Uterus (tissue), 4 donors: ENCODE data around the gene GAS7. TPM values are rescaled to one million over a fixed set of nuclear protein-coding genes. Genes with fewer than 3 reads are reported as not detected.

Experiments
- DNase-seq, 2 donors: peaks; one replicate each; pipeline ENCODE4 v3.0.0-alpha.2; 2019 to 2020
- H3K27ac ChIP-seq, 2 donors: fragments of 200-600 bp; sonication (generic); 1 replicate in 1 of 2; 2 replicates in 1 of 2; pipeline ENCODE4 v1.5.1; 2016 to 2018
- H3K27me3 ChIP-seq, 2 donors: fragments of 200-600 bp; sonication (generic); one replicate each; pipeline ENCODE4 v1.5.1; 2018 to 2019; ENCODE audit warnings: control low read depth in 1 of 2
- H3K36me3 ChIP-seq, 2 donors: fragments of 200-600 bp; sonication (generic); one replicate each; pipeline ENCODE4 v1.5.1; 2019; ENCODE audit warnings: control low read depth in 1 of 2
- H3K4me1 ChIP-seq, 2 donors: fragments of 200-600 bp; sonication (generic); one replicate each; pipeline ENCODE4 v1.5.1; 2018 to 2019; ENCODE audit warnings: control low read depth in 1 of 2
- H3K4me3 ChIP-seq, 2 donors: fragments of 200-600 bp; sonication (generic); 1 replicate in 1 of 2; 2 replicates in 1 of 2; pipeline ENCODE4 v1.5.1; 2018 to 2019; ENCODE audit warnings: mild to moderate bottlenecking in 1 of 2
- H3K9me3 ChIP-seq, 2 donors: fragments of 200-600 bp; sonication (generic); one replicate each; pipeline ENCODE4 v1.5.1; 2019; ENCODE audit warnings: control low read depth in 1 of 2
- CTCF ChIP-seq, 4 experiments: fragments of 200-600 bp in 2 of 4; fragments of 450-650 bp in 2 of 4; sonication (generic) in 2 of 4; IDR thresholded peaks; one replicate each; pipeline ENCODE4 v1.5.1; 2016 to 2019; ENCODE audit warnings: antibody characterized with exemption in 4 of 4, mild to moderate bottlenecking in 2 of 4, moderate library complexity in 1 of 4
- POLR2A ChIP-seq, 2 donors: fragments of 450-650 bp; IDR thresholded peaks; one replicate each; pipeline ENCODE4 v1.6.1; 2016; ENCODE audit warnings: antibody characterized with exemption in 2 of 2, mild to moderate bottlenecking in 1 of 2, moderate library complexity in 1 of 2
- intact Hi-C: fragments of 100-400 bp; cut with DNase I; formaldehyde crosslinking; loops from one replicate; pipeline ENCODE4 v1.15.1; 2023; ENCODE audit warnings: low total_unique reads
- total RNA-seq, 4 donors: library from RNA; depleted of rRNA in 3 of 4; stranded (reverse); fragments of >200 nt in 3 of 4; gene quantifications; one replicate each; pipeline versions ENCODE4 v1.1.0 to v1.2.4, GENCODE V29; 2014 to 2023
- donor health status: DM: yes; HTN: yes; CAD: no.

Gene GAS7
- total RNA-seq, 4 donors from 2014 or later = 12.8 to 95.9 (median 40.8) TPM

- no peak for TF ChIP-seq CTCF (IDR thresholded peaks at IDR 0.05)
- H3K27ac ChIP-seq = no peak overlapping the region
- no peaks in the 10 kb centered on the region for H3K4me1 ChIP-seq
- intact Hi-C loops = no loop called here
- H3K36me3 ChIP-seq = no peaks in the 10 kb centered on the region
- DNase-seq = no peak
- no peak overlapping the region for H3K4me3 ChIP-seq
- H3K27me3 ChIP-seq = no peaks in the 10 kb centered on the region
- H3K9me3 ChIP-seq = no peaks in the 10 kb centered on the region
These were observed 217.0 kb downstream of the GAS7 start for GRCh38 chr17:9981344-9981915.

GRCh38 chr17:9979463-9979995 is 218.9 kb downstream of the GAS7 start:
- Histone ChIP-seq H3K4me1 (no peaks in the 10 kb centered on the region), H3K9me3 (no peaks in the 10 kb centered on the region), H3K27me3 (no peaks in the 10 kb centered on the region), H3K27ac (no peak overlapping the region), H3K36me3 (no peaks in the 10 kb centered on the region), H3K4me3 (no peak overlapping the region)
- no peak for TF ChIP-seq CTCF (IDR thresholded peaks at IDR 0.05)
- no peak for TF ChIP-seq POLR2A (IDR thresholded peaks at IDR 0.05)
- DNase-seq = no peak
- intact Hi-C loops = no loop called here

GRCh38 chr17:9977180-9977575 is 221.2 kb downstream of the GAS7 start:
- intact Hi-C loops = no loop called here
- H3K27ac ChIP-seq = no peak overlapping the region
- no peak overlapping the region for H3K4me3 ChIP-seq

GRCh38 chr17:9976283-9977179 is 221.9 kb downstream of the GAS7 start:
- H3K27me3 ChIP-seq = no peaks in the 10 kb centered on the region
- no peaks in the 10 kb centered on the region for H3K9me3 ChIP-seq
- H3K4me3 ChIP-seq = no peak overlapping the region
- peaks cover 0 to 7% of the 10 kb centered on the region in 2 donors for H3K4me1 ChIP-seq
- H3K27ac ChIP-seq = no peak overlapping the region
- no peaks in the 10 kb centered on the region for H3K36me3 ChIP-seq
- TF ChIP-seq CTCF (IDR thresholded peaks at IDR 0.05) = no peak
- no peak for TF ChIP-seq POLR2A (IDR thresholded peaks at IDR 0.05)
- intact Hi-C loops = no loop called here
- DNase-seq = no peak

More at GRCh38 chr17:9977180-9977575, 221.2 kb downstream of the GAS7 start:
- DNase-seq = no peak
- no peaks in the 10 kb centered on the region for H3K27me3 ChIP-seq
- H3K36me3 ChIP-seq = no peaks in the 10 kb centered on the region
- H3K9me3 ChIP-seq = no peaks in the 10 kb centered on the region
- TF ChIP-seq POLR2A (IDR thresholded peaks at IDR 0.05) = no peak
- no peak for TF ChIP-seq CTCF (IDR thresholded peaks at IDR 0.05)
- H3K4me1 ChIP-seq = peaks cover 0 to 3% of the 10 kb centered on the region in 2 donors
